Endodermal cell (in vitro differentiated cells): ENCODE measurements around the gene GRID1. TPM values are rescaled to one million over a fixed set of nuclear protein-coding genes. Genes with fewer than 3 reads are reported as not detected.
A peak's percentile ranks its signal among the peaks of the same experiment; 100 is the strongest.

Experiments
- DNase-seq: peaks from one replicate; pipeline ENCODE4 v3.0.0-alpha.2; 2017
- H3K27ac ChIP-seq: 2 replicates; pipeline ENCODE4 v1.5.1; 2013; ENCODE audit warnings: mild to moderate bottlenecking, low read depth, low read length, moderate library complexity
- H3K27me3 ChIP-seq: 2 replicates; pipeline ENCODE4 v1.6.1; 2013; ENCODE audit warnings: mild to moderate bottlenecking, low read length, moderate library complexity; ENCODE audit not compliant: insufficient read depth, control insufficient read depth, poor library complexity, severe bottlenecking
- H3K36me3 ChIP-seq: 2 replicates; pipeline ENCODE4 v1.7.0; 2013; ENCODE audit warnings: mild to moderate bottlenecking, low read length, moderate library complexity; ENCODE audit not compliant: control insufficient read depth, insufficient read depth
- H3K4me1 ChIP-seq: one replicate; pipeline ENCODE4 v1.7.0; 2013; ENCODE audit warnings: low read length; ENCODE audit not compliant: control insufficient read depth, insufficient read depth
- H3K4me3 ChIP-seq: 2 replicates; pipeline ENCODE4 v1.5.1; 2013; ENCODE audit warnings: mild to moderate bottlenecking, low read length, moderate library complexity
- H3K9ac ChIP-seq: 2 replicates; pipeline ENCODE4 v1.6.1; 2013; ENCODE audit warnings: mild to moderate bottlenecking, low read length, moderate library complexity; ENCODE audit not compliant: poor library complexity, severe bottlenecking; ENCODE audit errors: extremely low read depth
- H3K9me3 ChIP-seq: 2 replicates; pipeline ENCODE4 v1.6.1; 2013; ENCODE audit warnings: mild to moderate bottlenecking, low read length, moderate library complexity; ENCODE audit not compliant: control insufficient read depth
- H3K27ac Mint-ChIP-seq: 2 replicates; pipeline ENCODE4 v1.8.0; 2020; ENCODE audit warnings: mixed read lengths
- H3K27me3 Mint-ChIP-seq: 2 replicates; pipeline ENCODE4 v1.8.0; 2021; ENCODE audit warnings: mild to moderate bottlenecking, mixed read lengths; ENCODE audit not compliant: insufficient read depth
- H3K36me3 Mint-ChIP-seq: 2 replicates; pipeline ENCODE4 v1.8.0; 2020; ENCODE audit warnings: low read depth, mixed read lengths
- H3K4me1 Mint-ChIP-seq: 2 replicates; pipeline ENCODE4 v1.8.0; 2020; ENCODE audit warnings: mixed read lengths
- H3K4me3 Mint-ChIP-seq: 2 replicates; pipeline ENCODE4 v1.8.0; 2020; ENCODE audit warnings: mild to moderate bottlenecking, moderate library complexity, mixed read lengths
- H3K9me3 Mint-ChIP-seq: 2 replicates; pipeline ENCODE4 v1.8.0; 2020; ENCODE audit warnings: mild to moderate bottlenecking, mixed read lengths
- CTCF ChIP-seq: fragments of 200-600 bp; sonication (generic); conservative IDR thresholded peaks from 2 replicates; pipeline ENCODE4 v1.5.0; 2021; ENCODE audit warnings: antibody characterized with exemption, mild to moderate bottlenecking
- WGBS, 2 experiments: methylation state at CpG; one replicate each; pipeline versions ENCODE4 v1.1.5 to v1.1.7; 2013; ENCODE audit warnings: missing lambda C conversion rate in 2 of 2, mixed read lengths in 1 of 2; ENCODE audit not compliant: insufficient coverage in 1 of 2, insufficient read length in 1 of 2; 5-methylcytosine and 5-hydroxymethylcytosine counted together
- total RNA-seq, 2 donors: library from RNA; stranded (reverse); fragmentation: NEBNext Ultra II Directional in 1 of 2; extraction: Animal tissue kit (Norgen Biotek cat#: 25700) in 1 of 2; gene quantifications; 2 replicates in 1 of 2; 3 replicates in 1 of 2; pipeline ENCODE4 v1.2.1, GENCODE V29; 2021

GRID1 gene
- total RNA-seq, 2 donors from 2014 or later = 0.13 to 0.53 TPM

DNA sequence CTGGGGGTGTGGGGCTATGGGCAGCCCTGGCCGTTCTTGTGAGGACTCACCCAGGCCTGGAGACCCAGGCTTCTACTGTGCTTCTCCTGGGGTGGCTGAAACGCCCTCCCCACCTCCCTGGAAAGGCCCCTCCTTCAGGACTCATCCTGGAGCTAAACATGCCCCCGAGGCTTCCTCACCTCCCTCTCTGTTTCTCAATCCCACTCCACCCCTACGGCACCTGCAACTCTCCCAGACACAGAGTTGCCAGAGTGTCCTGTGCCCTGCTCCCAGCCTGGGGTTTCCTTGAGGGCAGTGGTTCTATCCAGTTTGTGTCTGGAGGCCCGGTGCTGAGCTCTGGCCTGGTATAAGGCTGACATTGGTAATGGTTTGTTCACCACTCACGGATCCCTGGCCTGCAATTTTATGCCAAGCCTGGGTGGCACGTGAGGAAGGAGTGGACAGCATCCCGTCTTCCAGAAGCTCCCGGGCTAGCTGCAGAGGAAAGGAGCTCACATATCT lies 68.0 kb downstream of the GRID1 start:
- Mint-ChIP-seq H3K27me3 (peaks cover 6% of the 10 kb centered on the region), H3K9me3 (no peaks in the 10 kb centered on the region), H3K4me1 (no peaks in the 10 kb centered on the region), H3K27ac (no peak overlapping the region), H3K36me3 (no peaks in the 10 kb centered on the region), H3K4me3 (no peak overlapping the region)
- H3K9ac ChIP-seq = no peak overlapping the region
- H3K27me3 ChIP-seq = no peaks in the 10 kb centered on the region
- no peak overlapping the region for H3K4me3 ChIP-seq
- no peaks in the 10 kb centered on the region for H3K36me3 ChIP-seq
- 85 to 95% methylated on average over 6 to 9 of the region's 9 CpGs for WGBS, 2 experiments
- TF ChIP-seq CTCF = no peak
- no peaks in the 10 kb centered on the region for H3K9me3 ChIP-seq
- H3K27ac ChIP-seq = no peak overlapping the region
- H3K4me1 ChIP-seq = no peaks in the 10 kb centered on the region
- DNase-seq = peak; percentile 42

DNA sequence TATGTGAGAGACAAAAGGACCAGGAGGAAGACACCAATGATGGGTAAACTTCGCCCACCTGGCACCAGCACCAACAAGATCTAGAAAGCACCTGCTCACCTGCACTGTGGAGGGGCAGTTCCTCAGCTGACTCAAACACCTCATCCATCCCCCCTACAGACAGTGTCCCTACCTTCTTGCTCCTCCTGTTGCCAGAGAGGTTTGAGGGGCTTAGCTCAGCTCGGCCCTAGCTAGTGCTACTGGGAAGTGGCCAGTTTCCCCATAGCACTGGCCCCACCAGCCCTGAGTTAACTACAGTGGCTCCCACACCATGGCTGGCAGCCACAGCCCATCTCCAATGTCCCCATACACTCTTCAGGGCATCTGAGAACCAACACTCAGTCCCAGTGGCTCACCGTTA lies 70.8 kb downstream of the GRID1 start:
- WGBS, 2 experiments = 75 to 90% methylated on average over 1 to 3 of the region's 3 CpGs
- no peak overlapping the region for H3K27ac Mint-ChIP-seq
- no peaks in the 10 kb centered on the region for H3K27me3 ChIP-seq
- no peaks in the 10 kb centered on the region for H3K9me3 ChIP-seq
- H3K36me3 ChIP-seq = no peaks in the 10 kb centered on the region
- H3K4me1 Mint-ChIP-seq = no peaks in the 10 kb centered on the region
- H3K27me3 Mint-ChIP-seq = peaks cover 6% of the 10 kb centered on the region
- H3K9me3 Mint-ChIP-seq = no peaks in the 10 kb centered on the region
- no peak overlapping the region for H3K4me3 ChIP-seq
- H3K4me3 Mint-ChIP-seq = no peak overlapping the region
- no peak overlapping the region for H3K27ac ChIP-seq
- no peaks in the 10 kb centered on the region for H3K4me1 ChIP-seq
- TF ChIP-seq CTCF = no peak
- H3K9ac ChIP-seq = no peak overlapping the region
- H3K36me3 Mint-ChIP-seq = no peaks in the 10 kb centered on the region
- peak; percentile 24 for DNase-seq

GRCh38 chr10:86295351-86295750 lies 71.2 kb downstream of the GRID1 start:
- WGBS, 2 experiments = 92 to 94% methylated on average over 11 to 14 of the region's 14 CpGs
- no peak overlapping the region for H3K27ac ChIP-seq
- no peaks in the 10 kb centered on the region for H3K27me3 ChIP-seq
- no peaks in the 10 kb centered on the region for H3K4me1 ChIP-seq
- no peak overlapping the region for H3K9ac ChIP-seq
- peak; percentile 23 for DNase-seq
- no peaks in the 10 kb centered on the region for H3K36me3 ChIP-seq
- no peak overlapping the region for H3K4me3 ChIP-seq
- TF ChIP-seq CTCF = no peak
- no peaks in the 10 kb centered on the region for H3K9me3 ChIP-seq
- no peaks in the 10 kb centered on the region for H3K36me3 Mint-ChIP-seq
- no peaks in the 10 kb centered on the region for H3K4me1 Mint-ChIP-seq
- no peaks in the 10 kb centered on the region for H3K9me3 Mint-ChIP-seq
- no peak overlapping the region for H3K4me3 Mint-ChIP-seq
- H3K27me3 Mint-ChIP-seq = peaks cover 6% of the 10 kb centered on the region
- no peak overlapping the region for H3K27ac Mint-ChIP-seq
